HepG2 (cell line): ENCODE measurements around the gene NBL1.
"Not testable (repeated sequence)": the region's sequence is repeated elsewhere in the genome, so short reads cannot be mapped to it uniquely, and the experiment has no call there.

Experiments
- POLR2AphosphoS5 ChIP-seq: IDR thresholded peaks from 2 replicates; pipeline ENCODE4 v1.6.1; 2012; ENCODE audit warnings: low read depth, low read length
- ZNF318 ChIP-seq: sonication (generic); formaldehyde crosslinking; IDR thresholded peaks from 2 replicates; pipeline ENCODE4 v1.4.0; 2020; ENCODE audit warnings: mild to moderate bottlenecking, missing genetic modification reagents
- ZNF326 ChIP-seq: sonication (generic); formaldehyde crosslinking; IDR thresholded peaks from 2 replicates; pipeline ENCODE4 v1.4.0; 2020; ENCODE audit warnings: missing genetic modification reagents, borderline replicate concordance
- ZNF678 ChIP-seq: sonication (generic); formaldehyde crosslinking; IDR thresholded peaks from 2 replicates; pipeline ENCODE4 v1.4.0; 2020; ENCODE audit warnings: mild to moderate bottlenecking, missing genetic modification reagents

GRCh38 chr1:19635064-19635463, 9.0 kb upstream of the NBL1 start:
- not testable (repeated sequence) for TF ChIP-seq POLR2AphosphoS5; ZNF326; ZNF678; ZNF318 (CRISPR knock-in tag)
